HepG2 (cell line): ENCODE results near the gene CTNNBL1. TPM values are rescaled to one million over a fixed set of nuclear protein-coding genes. Genes with fewer than 3 reads are reported as not detected.

ENCODE experiments used
- CCAR2 ChIP-seq: fragments of 200-400 bp; formaldehyde crosslinking; optimal IDR thresholded peaks from 2 replicates; pipeline ENCODE3; 2018; ENCODE audit warnings: low read depth, mild to moderate bottlenecking, low read length, moderate library complexity
- GABPB1 ChIP-seq: IDR thresholded peaks from 2 replicates; pipeline ENCODE4 v1.6.1; 2016; ENCODE audit warnings: mild to moderate bottlenecking, missing genetic modification reagents, moderate library complexity, missing compliant biosample characterization
- GZF1 ChIP-seq: sonication (generic); formaldehyde crosslinking; IDR thresholded peaks from 2 replicates; pipeline ENCODE4 v1.5.1; 2020; ENCODE audit warnings: mild to moderate bottlenecking, missing genetic modification reagents
- HNRNPH1 ChIP-seq: fragments of 200-400 bp; formaldehyde crosslinking; optimal IDR thresholded peaks from 2 replicates; pipeline ENCODE3; 2017; ENCODE audit warnings: mild to moderate bottlenecking, low read depth, low read length
- HNRNPUL1 ChIP-seq: fragments of 200-400 bp; formaldehyde crosslinking; IDR thresholded peaks from 2 replicates; pipeline ENCODE4 v1.6.1; 2017; ENCODE audit warnings: low read depth, mild to moderate bottlenecking, low read length, moderate library complexity
- IRF2 ChIP-seq: IDR thresholded peaks from 2 replicates; pipeline ENCODE4 v1.6.1; 2018; ENCODE audit warnings: missing genetic modification reagents, missing compliant biosample characterization
- KDM4B ChIP-seq: sonication (generic); formaldehyde crosslinking; IDR thresholded peaks from 2 replicates; pipeline ENCODE4 v1.4.0; 2020; ENCODE audit warnings: missing genetic modification reagents
- KLF11 ChIP-seq: IDR thresholded peaks from 2 replicates; pipeline ENCODE4 v1.6.1; 2016; ENCODE audit warnings: missing compliant biosample characterization
- MAFG ChIP-seq: sonication (generic); formaldehyde crosslinking; IDR thresholded peaks from 2 replicates; pipeline ENCODE4 v1.5.1; 2020; ENCODE audit warnings: mild to moderate bottlenecking, missing genetic modification reagents
- MYNN ChIP-seq: sonication (generic); formaldehyde crosslinking; IDR thresholded peaks from 2 replicates; pipeline ENCODE4 v1.4.0; 2020; ENCODE audit warnings: mild to moderate bottlenecking, low read depth, missing genetic modification reagents
- PHF8 ChIP-seq: sonication (generic); formaldehyde crosslinking; IDR thresholded peaks from 2 replicates; pipeline ENCODE4 v1.5.0; 2020; ENCODE audit warnings: missing genetic modification reagents
- POLR2AphosphoS5 ChIP-seq: IDR thresholded peaks from 2 replicates; pipeline ENCODE4 v1.6.1; 2012; ENCODE audit warnings: low read depth, low read length
- POLR2G ChIP-seq: fragments of 200-400 bp; formaldehyde crosslinking; IDR thresholded peaks from 2 replicates; pipeline ENCODE4 v1.6.1; 2018; ENCODE audit warnings: mild to moderate bottlenecking, low read depth, low read length, moderate library complexity
- SOX5 ChIP-seq: IDR thresholded peaks from 2 replicates; pipeline ENCODE4 v1.6.1; 2016; ENCODE audit warnings: borderline replicate concordance
- TBX2 ChIP-seq: sonication (generic); formaldehyde crosslinking; IDR thresholded peaks from 2 replicates; pipeline ENCODE4 v1.5.0; 2020; ENCODE audit warnings: missing genetic modification reagents, mild to moderate bottlenecking, borderline replicate concordance
- ZHX2 ChIP-seq, 2 experiments: sonication (generic) in 1 of 2; formaldehyde crosslinking in 1 of 2; IDR thresholded peaks; 2 replicates each; pipeline versions ENCODE4 v1.6.1 to v1.9.0; 2014 to 2022; ENCODE audit warnings: antibody characterized with exemption in 1 of 2, borderline replicate concordance in 1 of 2, inconsistent platforms in 1 of 2, low read depth in 1 of 2, missing genetic modification reagents in 1 of 2
- ZNF207 ChIP-seq: fragments of 450-650 bp; IDR thresholded peaks from 2 replicates; pipeline ENCODE4 v1.6.1; 2016; ENCODE audit warnings: antibody characterized with exemption, borderline replicate concordance
- ZNF260 ChIP-seq: sonication (generic); formaldehyde crosslinking; IDR thresholded peaks from 2 replicates; pipeline ENCODE4 v1.4.0; 2020; ENCODE audit warnings: missing genetic modification reagents, low read depth, mild to moderate bottlenecking, borderline replicate concordance
- ZNF441 ChIP-seq: sonication (generic); formaldehyde crosslinking; IDR thresholded peaks from 2 replicates; pipeline ENCODE4 v1.7.0; 2021; ENCODE audit warnings: missing genetic modification reagents, borderline replicate concordance
- ZNF660 ChIP-seq: sonication (generic); formaldehyde crosslinking; IDR thresholded peaks from 2 replicates; pipeline ENCODE4 v1.5.1; 2020; ENCODE audit warnings: mild to moderate bottlenecking, low read depth, missing genetic modification reagents, borderline replicate concordance
- ZNF709 ChIP-seq: sonication (generic); formaldehyde crosslinking; IDR thresholded peaks from 2 replicates; pipeline ENCODE4 v1.5.0; 2020; ENCODE audit warnings: mild to moderate bottlenecking, missing genetic modification reagents
- ZNF841 ChIP-seq: sonication (generic); formaldehyde crosslinking; IDR thresholded peaks from 2 replicates; pipeline ENCODE4 v1.8.1; 2023; ENCODE audit warnings: missing genetic modification reagents, borderline replicate concordance
- ZSCAN25 ChIP-seq: sonication (generic); formaldehyde crosslinking; IDR thresholded peaks from 2 replicates; pipeline ENCODE4 v1.8.0; 2022; ENCODE audit warnings: mild to moderate bottlenecking, missing genetic modification reagents
- polyA plus RNA-seq, 8 experiments: library from polyadenylated mRNA; depleted of rRNA in 3 of 8; stranded (reverse) in 7 of 8; unstranded in 1 of 8; fragments of >200 nt; fragmentation: Illumina TruSeq in 4 of 8; extraction: Trizol in 4 of 8; gene quantifications; 2 replicates each; pipeline versions ENCODE4 v1.2.1 to v1.2.3, GENCODE V29; 2011 to 2016; ENCODE audit warnings: low read depth in 4 of 8, missing spikeins in 1 of 8, mixed read lengths in 1 of 8; ENCODE audit not compliant: insufficient read depth in 1 of 8
- total RNA-seq, 5 experiments: library from RNA; depleted of rRNA; stranded (reverse); fragments of >200 nt; fragmentation: Illumina TruSeq; extraction: Trizol; gene quantifications; 2 replicates each; pipeline ENCODE4 v1.2.3, GENCODE V29; 2016; ENCODE audit warnings: low read depth in 1 of 5
- TF ChIP-seq, protein P1 (sequence below): sonication (generic); formaldehyde crosslinking; IDR thresholded peaks from 2 replicates; pipeline ENCODE4 v1.5.1; 2020; ENCODE audit warnings: missing genetic modification reagents, mild to moderate bottlenecking, borderline replicate concordance

Gene CTNNBL1
- total and polyA plus RNA-seq, 2 of the 13 experiments (the other 11 are each of a cell fraction or from before 2014, with no cell fraction given): 49.3 to 94.6 TPM

GRCh38 chr20:37677969-37678861, 15.6 kb upstream of the CTNNBL1 start (continued):
- TF ChIP-seq ZHX2 (IDR thresholded peaks at IDR 0.05; ENCODE audit: low read depth) (no peak; the same call in 1 of the 2 replicates), ZHX2 (CRISPR knock-in tag; IDR thresholded peaks at IDR 0.05; ENCODE audit: borderline replicate concordance) (no peak), GZF1 (CRISPR knock-in tag) (no peak), ZNF841 (no peak), KDM4B (CRISPR knock-in tag) (no peak), CCAR2 (no peak), MAFG (no peak), ZSCAN25 (CRISPR knock-in tag) (0 out of 2 replicates have a peak, but pooled peaks have one; percentile 21), ZNF260 (CRISPR knock-in tag) (no peak), POLR2G (no peak), POLR2AphosphoS5 (no peak), PHF8 (CRISPR knock-in tag) (no peak; the same call in 1 of the 2 replicates), TBX2 (CRISPR knock-in tag) (peak; percentile 59), GABPB1 (no peak), ZNF441 (CRISPR knock-in tag) (0 out of 2 replicates have a peak, but pooled peaks have one; percentile 21), SOX5 (0 out of 2 replicates have a peak, but pooled peaks have one; percentile 36), IRF2 (CRISPR knock-in tag) (peak; percentile 43; the same call in 1 of the 2 replicates), KLF11 (no peak), ZNF207 (no peak), ZNF709 (CRISPR knock-in tag) (no peak), HNRNPUL1 (no peak), ZNF660 (no peak), HNRNPH1 (no peak), MYNN (no peak)
- TF ChIP-seq, protein P1, sequence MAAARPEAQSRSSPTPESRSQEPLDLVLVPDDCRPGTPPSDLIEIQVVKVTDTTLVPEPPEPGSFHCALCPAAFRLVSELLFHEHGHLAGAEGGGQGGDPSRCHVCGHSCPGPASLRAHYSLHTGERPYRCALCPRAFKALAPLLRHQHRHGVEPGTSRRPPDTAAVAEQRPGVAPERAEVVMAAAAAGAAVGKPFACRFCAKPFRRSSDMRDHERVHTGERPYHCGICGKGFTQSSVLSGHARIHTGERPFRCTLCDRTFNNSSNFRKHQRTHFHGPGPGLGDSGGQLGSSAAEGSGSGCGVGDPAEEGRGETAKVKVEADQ: no peak
